PFSK-1 (cell line): ENCODE results near the gene EPHA4.

Experiments used
- FOXP2 ChIP-seq: optimal IDR thresholded peaks from 2 replicates; pipeline ENCODE3; 2011; ENCODE audit warnings: borderline replicate concordance, control low read depth, inconsistent platforms; ENCODE audit not compliant: insufficient read depth; ENCODE audit errors: extremely low read length, extremely low read depth
- POLR2AphosphoS5 ChIP-seq: IDR thresholded peaks from 2 replicates; pipeline ENCODE4 v1.6.1; 2012; ENCODE audit warnings: low read depth, mild to moderate bottlenecking, control low read depth, low read length, moderate library complexity
- REST ChIP-seq, 2 experiments: IDR thresholded peaks; 2 replicates each; pipeline versions ENCODE4 v1.6.1 to v1.8.0; 2011 to 2012; ENCODE audit warnings: low read depth in 2 of 2, low read length in 2 of 2, control low read depth in 1 of 2, inconsistent platforms in 1 of 2, mild to moderate bottlenecking in 1 of 2, moderate library complexity in 1 of 2; ENCODE audit not compliant: insufficient read depth in 1 of 2
- SIN3A ChIP-seq: IDR thresholded peaks from 2 replicates; pipeline ENCODE4 v1.6.1; 2012; ENCODE audit warnings: mild to moderate bottlenecking, low read length, moderate library complexity, borderline replicate concordance; ENCODE audit not compliant: insufficient read depth
- TAF1 ChIP-seq: IDR thresholded peaks from 2 replicates; pipeline ENCODE4 v1.6.1; 2012; ENCODE audit warnings: low read length, control low read depth, borderline replicate concordance; ENCODE audit not compliant: insufficient read depth

Gene EPHA4

DNA sequence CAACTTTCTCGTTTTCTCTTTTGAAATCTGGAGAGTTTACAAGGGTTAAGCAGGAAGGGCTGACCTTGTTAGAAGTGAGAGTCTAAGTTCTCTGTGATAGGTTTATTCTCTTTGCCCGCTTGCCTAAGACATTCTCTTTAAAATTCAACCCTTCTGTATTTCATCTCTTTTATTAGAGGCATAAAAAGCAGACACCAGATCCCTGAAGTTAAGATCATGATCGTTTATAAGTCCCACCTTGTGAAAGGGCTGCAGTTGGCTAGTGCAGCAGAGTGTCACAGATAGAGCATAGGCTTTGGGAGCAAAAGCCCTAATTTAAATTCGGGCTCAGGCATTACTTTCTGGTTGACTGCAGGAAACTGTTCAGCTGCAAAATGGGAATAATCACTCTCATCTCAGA is 181.2 kb downstream of the EPHA4 start:
- TF ChIP-seq REST (IDR thresholded peaks at IDR 0.05; ENCODE audit: insufficient read depth in 1 of 2, low read depth in 2 of 2, low read length in 2 of 2) (no peak), TAF1 (no peak), POLR2AphosphoS5 (no peak), SIN3A (no peak), FOXP2 (no peak)

DNA sequence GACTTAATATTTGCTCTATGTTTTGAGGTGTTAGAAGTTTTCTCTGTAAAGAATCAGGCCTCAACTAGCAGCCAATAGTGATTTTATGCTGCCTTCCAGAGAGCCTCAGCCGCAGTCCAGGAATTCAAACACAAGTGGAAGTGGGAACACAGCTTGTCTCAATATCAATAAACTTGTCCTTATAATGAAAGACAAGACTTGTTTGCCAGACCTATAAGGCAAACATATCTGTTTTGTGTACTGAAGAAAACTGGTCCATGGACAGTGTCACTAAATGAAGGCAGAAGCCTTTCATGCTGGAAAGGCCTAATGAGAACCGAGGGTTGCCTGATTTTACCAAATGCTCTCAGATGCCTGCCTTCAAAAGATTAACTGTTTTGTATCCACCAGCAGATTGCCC is 182.2 kb downstream of the EPHA4 start:
- no peak for TF ChIP-seq FOXP2
- no peak for TF ChIP-seq POLR2AphosphoS5
- no peak for TF ChIP-seq SIN3A
- no peak for TF ChIP-seq TAF1
- no peak for TF ChIP-seq REST (IDR thresholded peaks at IDR 0.05; ENCODE audit: insufficient read depth in 1 of 2, low read depth in 2 of 2, low read length in 2 of 2)

GRCh38 chr2:221389421-221389820 is 182.7 kb downstream of the EPHA4 start:
- no peak for TF ChIP-seq TAF1
- TF ChIP-seq SIN3A = no peak
- no peak for TF ChIP-seq REST (IDR thresholded peaks at IDR 0.05; ENCODE audit: insufficient read depth in 1 of 2, low read depth in 2 of 2, low read length in 2 of 2)
- TF ChIP-seq FOXP2 = no peak
- TF ChIP-seq POLR2AphosphoS5 = no peak

DNA sequence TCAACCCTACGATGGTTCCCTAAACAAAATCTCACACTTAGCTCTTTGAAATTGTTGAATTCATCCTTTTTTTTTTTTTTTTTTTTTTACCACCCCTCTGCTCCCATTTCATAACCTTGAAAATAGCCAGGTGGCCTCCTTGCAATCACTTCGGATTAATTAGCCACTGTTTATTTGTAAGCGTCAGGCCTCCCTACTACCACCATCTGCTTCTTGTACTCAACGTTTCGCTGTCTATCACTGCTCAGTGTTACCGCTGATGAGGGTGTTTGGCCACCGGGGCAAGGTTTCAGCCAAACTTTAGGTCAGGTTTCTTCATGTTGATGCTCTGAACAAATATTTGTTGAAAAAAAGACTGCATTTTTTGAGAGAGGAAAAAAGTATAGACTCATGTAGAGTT is 183.2 kb downstream of the EPHA4 start:
- TF ChIP-seq SIN3A (no peak), FOXP2 (no peak), REST (IDR thresholded peaks at IDR 0.05; ENCODE audit: insufficient read depth in 1 of 2, low read depth in 2 of 2, low read length in 2 of 2) (no peak), POLR2AphosphoS5 (no peak), TAF1 (no peak)

- TF ChIP-seq SIN3A (no peak), TAF1 (no peak), POLR2AphosphoS5 (no peak), FOXP2 (no peak), REST (IDR thresholded peaks at IDR 0.05; ENCODE audit: insufficient read depth in 1 of 2, low read depth in 2 of 2, low read length in 2 of 2) (no peak)
Observed at GRCh38 chr2:221385716-221386115, 186.4 kb downstream of the EPHA4 start.
